Measurements from ENCODE around the gene KANSL1. TPM values are rescaled to one million over a fixed set of nuclear protein-coding genes. Genes with fewer than 3 reads are reported as not detected.

KANSL1 gene
- total RNA-seq, 2 experiments from 2014 or later = 46.8 to 64.5 TPM

GRCh38 chr17:46030752-46031151 lies 162.5 kb downstream of the KANSL1 start:
- Mint-ChIP-seq H3K27me3 (no peaks in the 10 kb centered on the region), H3K4me1 (peaks cover 11% of the 10 kb centered on the region), H3K4me3 (no peak overlapping the region), H3K36me3 (ENCODE audit: low read depth) (peaks cover 47% of the 10 kb centered on the region), H3K9me3 (ENCODE audit: low read depth) (no peaks in the 10 kb centered on the region), H3K27ac (peak overlapping the region; percentile 59)
- no peak for ATAC-seq
- ChIA-PET CTCF (interaction anchor here (1.0 kb wide), 1 partner anchor 13 kb away, joined by 7 read pairs; no protein-coding TSS in a partner anchor), POLR2A (no interaction called here)
- intact Hi-C loops (cut with DNase I, micrococcal nuclease) = no loop called here
- DNase-seq = no peak

- ChIA-PET POLR2A (no interaction called here), CTCF (interaction anchor here (0.7 to 2.0 kb wide), 5 partner anchors 9 to 184 kb away, joined by 3 to 10 read pairs (median 3); no protein-coding TSS in a partner anchor)
- Mint-ChIP-seq H3K4me1 (peaks cover 4% of the 10 kb centered on the region), H3K4me3 (no peak overlapping the region), H3K9me3 (ENCODE audit: low read depth) (no peaks in the 10 kb centered on the region), H3K36me3 (ENCODE audit: low read depth) (peaks cover 38% of the 10 kb centered on the region), H3K27ac (peak overlapping the region; percentile 74), H3K27me3 (no peaks in the 10 kb centered on the region)
- ATAC-seq = no peak
- intact Hi-C loops (cut with DNase I, micrococcal nuclease) = no loop called here
- no peak for DNase-seq
These were observed 163.6 kb downstream of the KANSL1 start for GRCh38 chr17:46029627-46030026.

DNA sequence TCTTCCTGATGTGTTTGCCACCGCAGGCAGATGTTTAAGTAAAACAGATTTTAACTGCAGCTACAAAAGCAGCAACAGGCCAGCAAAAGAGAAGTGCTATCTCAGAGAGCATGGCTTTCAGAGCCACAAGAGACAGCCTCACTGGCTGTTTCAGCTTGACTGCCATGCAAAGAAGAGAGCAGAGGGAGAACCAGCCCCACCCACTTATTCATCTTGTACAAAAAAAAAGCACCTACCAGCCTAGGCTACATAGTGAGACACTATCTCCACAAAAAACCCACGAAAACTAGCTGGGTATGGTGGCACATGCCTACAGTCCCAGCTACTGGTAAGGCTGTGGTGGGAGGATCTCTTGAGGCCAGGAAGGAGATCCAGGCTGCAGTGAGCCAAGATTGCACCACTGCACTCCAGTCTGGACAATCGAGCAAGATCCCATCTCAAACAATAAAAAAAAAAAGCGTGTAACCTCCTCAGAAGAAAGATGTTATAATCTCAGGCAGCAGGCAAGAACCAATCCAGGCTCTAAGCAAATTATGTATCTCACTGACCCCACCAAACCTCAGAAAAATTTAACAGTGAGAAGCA lies 164.2 kb downstream of the KANSL1 start:
- POLR2A ChIA-PET = no interaction called here

DNA sequence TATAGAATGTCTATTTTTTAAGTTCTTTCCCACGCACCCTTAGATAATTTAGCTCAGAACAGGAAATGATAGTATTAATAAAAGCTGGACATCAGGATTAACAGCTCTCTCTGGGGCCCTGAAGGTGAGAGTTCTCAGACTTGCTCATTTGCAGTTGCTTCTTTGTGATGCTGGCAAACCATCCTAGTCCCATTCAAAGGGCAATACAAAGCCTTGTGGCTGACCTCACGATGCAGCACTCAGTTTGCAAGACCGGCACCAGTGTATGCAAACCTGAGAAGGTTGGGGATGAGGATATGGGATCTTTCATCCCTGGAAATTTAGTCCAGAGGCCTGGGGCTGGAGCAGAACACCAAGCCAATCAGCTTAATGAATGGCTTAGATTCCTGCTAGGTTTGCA lies 164.9 kb downstream of the KANSL1 start:
- POLR2A ChIA-PET = no interaction called here

More for the DNA sequence above, 164.2 kb downstream of the KANSL1 start:
- intact Hi-C loops (cut with DNase I, micrococcal nuclease) = no loop called here
- CTCF ChIA-PET = interaction anchor here (0.7 to 2.0 kb wide), 5 partner anchors 8 to 184 kb away, joined by 3 to 10 read pairs (median 3); no protein-coding TSS in a partner anchor
- ATAC-seq (peak; percentile 39), DNase-seq (no peak)
- H3K9me3 Mint-ChIP-seq (ENCODE audit: low read depth) = no peaks in the 10 kb centered on the region
- H3K4me1 Mint-ChIP-seq = peaks cover 4% of the 10 kb centered on the region
- H3K27ac Mint-ChIP-seq = peak overlapping the region; percentile 74
- no peak overlapping the region for H3K4me3 Mint-ChIP-seq
- no peaks in the 10 kb centered on the region for H3K27me3 Mint-ChIP-seq
- H3K36me3 Mint-ChIP-seq (ENCODE audit: low read depth) = peaks cover 34% of the 10 kb centered on the region

DNA sequence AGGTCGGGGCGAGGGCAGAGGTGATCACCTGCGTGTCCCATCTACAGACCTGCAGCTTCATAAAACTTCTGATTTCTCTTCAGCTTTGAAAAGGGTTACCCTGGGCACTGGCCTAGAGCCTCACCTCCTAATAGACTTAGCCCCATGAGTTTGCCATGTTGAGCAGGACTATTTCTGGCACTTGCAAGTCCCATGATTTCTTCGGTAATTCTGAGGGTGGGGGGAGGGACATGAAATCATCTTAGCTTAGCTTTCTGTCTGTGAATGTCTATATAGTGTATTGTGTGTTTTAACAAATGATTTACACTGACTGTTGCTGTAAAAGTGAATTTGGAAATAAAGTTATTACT lies 165.3 kb downstream of the KANSL1 start:
- H3K4me3 Mint-ChIP-seq = no peak overlapping the region
- DNase-seq (no peak), ATAC-seq (no peak)
- peaks cover 31% of the 10 kb centered on the region for H3K36me3 Mint-ChIP-seq (ENCODE audit: low read depth)
- no peaks in the 10 kb centered on the region for H3K27me3 Mint-ChIP-seq
- POLR2A ChIA-PET = no interaction called here
- H3K9me3 Mint-ChIP-seq (ENCODE audit: low read depth) = no peaks in the 10 kb centered on the region
- CTCF ChIA-PET = interaction anchor here (0.7 to 2.0 kb wide), 2 partner anchors 16 to 185 kb away, joined by 3 to 10 read pairs; no protein-coding TSS in a partner anchor
- peaks cover 4% of the 10 kb centered on the region for H3K4me1 Mint-ChIP-seq
- intact Hi-C loops (cut with DNase I, micrococcal nuclease) = loop anchor here in 1 of 2 experiments (2.0 kb wide), 1 partner anchor 79 kb away; no protein-coding TSS in a partner anchor
- peak overlapping the region; percentile 32 for H3K27ac Mint-ChIP-seq

More for the DNA sequence above, 164.9 kb downstream of the KANSL1 start:
- intact Hi-C loops (cut with DNase I, micrococcal nuclease) = no loop called here
- Mint-ChIP-seq H3K4me1 (peaks cover 4% of the 10 kb centered on the region), H3K27me3 (no peaks in the 10 kb centered on the region), H3K9me3 (ENCODE audit: low read depth) (no peaks in the 10 kb centered on the region), H3K36me3 (ENCODE audit: low read depth) (peaks cover 33% of the 10 kb centered on the region), H3K4me3 (no peak overlapping the region), H3K27ac (no peak overlapping the region)
- ATAC-seq = no peak
- DNase-seq = no peak
- CTCF ChIA-PET = interaction anchor here (0.7 to 2.0 kb wide), 2 partner anchors 16 to 184 kb away, joined by 3 to 10 read pairs; no protein-coding TSS in a partner anchor

DNA sequence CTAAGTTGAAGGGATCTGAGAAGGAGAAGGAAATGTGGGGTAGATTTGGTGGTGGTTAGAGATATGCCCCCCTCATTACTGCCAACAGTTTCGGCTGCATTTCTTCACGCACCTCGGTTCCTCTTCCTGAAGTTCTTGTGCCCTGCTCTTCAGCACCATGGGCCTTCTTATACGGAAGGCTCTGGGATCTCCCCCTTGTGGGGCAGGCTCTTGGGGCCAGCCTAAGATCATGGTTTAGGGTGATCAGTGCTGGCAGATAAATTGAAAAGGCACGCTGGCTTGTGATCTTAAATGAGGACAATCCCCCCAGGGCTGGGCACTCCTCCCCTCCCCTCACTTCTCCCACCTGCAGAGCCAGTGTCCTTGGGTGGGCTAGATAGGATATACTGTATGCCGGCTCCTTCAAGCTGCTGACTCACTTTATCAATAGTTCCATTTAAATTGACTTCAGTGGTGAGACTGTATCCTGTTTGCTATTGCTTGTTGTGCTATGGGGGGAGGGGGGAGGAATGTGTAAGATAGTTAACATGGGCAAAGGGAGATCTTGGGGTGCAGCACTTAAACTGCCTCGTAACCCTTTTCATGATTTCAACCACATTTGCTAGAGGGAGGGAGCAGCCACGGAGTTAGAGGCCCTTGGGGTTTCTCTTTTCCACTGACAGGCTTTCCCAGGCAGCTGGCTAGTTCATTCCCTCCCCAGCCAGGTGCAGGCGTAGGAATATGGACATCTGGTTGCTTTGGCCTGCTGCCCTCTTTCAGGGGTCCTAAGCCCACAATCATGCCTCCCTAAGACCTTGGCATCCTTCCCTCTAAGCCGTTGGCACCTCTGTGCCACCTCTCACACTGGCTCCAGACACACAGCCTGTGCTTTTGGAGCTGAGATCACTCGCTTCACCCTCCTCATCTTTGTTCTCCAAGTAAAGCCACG lies 165.9 kb downstream of the KANSL1 start:
- POLR2A ChIA-PET = no interaction called here
- no peaks in the 10 kb centered on the region for H3K9me3 Mint-ChIP-seq (ENCODE audit: low read depth)
- peak overlapping the region; percentile 32 for H3K27ac Mint-ChIP-seq

DNA sequence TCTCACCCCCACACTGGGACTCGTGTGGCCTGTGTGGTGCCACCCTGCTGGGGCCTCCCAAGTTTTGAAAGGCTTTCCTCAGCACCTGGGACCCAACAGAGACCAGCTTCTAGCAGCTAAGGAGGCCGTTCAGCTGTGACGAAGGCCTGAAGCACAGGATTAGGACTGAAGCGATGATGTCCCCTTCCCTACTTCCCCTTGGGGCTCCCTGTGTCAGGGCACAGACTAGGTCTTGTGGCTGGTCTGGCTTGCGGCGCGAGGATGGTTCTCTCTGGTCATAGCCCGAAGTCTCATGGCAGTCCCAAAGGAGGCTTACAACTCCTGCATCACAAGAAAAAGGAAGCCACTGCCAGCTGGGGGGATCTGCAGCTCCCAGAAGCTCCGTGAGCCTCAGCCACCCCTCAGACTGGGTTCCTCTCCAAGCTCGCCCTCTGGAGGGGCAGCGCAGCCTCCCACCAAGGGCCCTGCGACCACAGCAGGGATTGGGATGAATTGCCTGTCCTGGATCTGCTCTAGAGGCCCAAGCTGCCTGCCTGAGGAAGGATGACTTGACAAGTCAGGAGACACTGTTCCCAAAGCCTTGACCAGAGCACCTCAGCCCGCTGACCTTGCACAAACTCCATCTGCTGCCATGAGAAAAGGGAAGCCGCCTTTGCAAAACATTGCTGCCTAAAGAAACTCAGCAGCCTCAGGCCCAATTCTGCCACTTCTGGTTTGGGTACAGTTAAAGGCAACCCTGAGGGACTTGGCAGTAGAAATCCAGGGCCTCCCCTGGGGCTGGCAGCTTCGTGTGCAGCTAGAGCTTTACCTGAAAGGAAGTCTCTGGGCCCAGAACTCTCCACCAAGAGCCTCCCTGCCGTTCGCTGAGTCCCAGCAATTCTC lies 166.8 kb downstream of the KANSL1 start:
- Mint-ChIP-seq H3K4me1 (peaks cover 4% of the 10 kb centered on the region), H3K9me3 (ENCODE audit: low read depth) (no peaks in the 10 kb centered on the region), H3K27me3 (no peaks in the 10 kb centered on the region), H3K27ac (no peak overlapping the region), H3K36me3 (ENCODE audit: low read depth) (peaks cover 24% of the 10 kb centered on the region), H3K4me3 (no peak overlapping the region)
- CTCF ChIA-PET = interaction anchor here (1.0 kb wide), 1 partner anchor 24 kb away, joined by 3 read pairs; no protein-coding TSS in a partner anchor
- POLR2A ChIA-PET = no interaction called here
- DNase-seq = no peak
- intact Hi-C loops (cut with DNase I, micrococcal nuclease) = loop anchor here in 1 of 2 experiments (2.0 kb wide), 1 partner anchor 78 kb away; no protein-coding TSS in a partner anchor
- no peak for ATAC-seq

More for the DNA sequence above, 165.9 kb downstream of the KANSL1 start:
- Mint-ChIP-seq H3K36me3 (ENCODE audit: low read depth) (peaks cover 27% of the 10 kb centered on the region), H3K27me3 (no peaks in the 10 kb centered on the region), H3K4me3 (no peak overlapping the region), H3K4me1 (peaks cover 4% of the 10 kb centered on the region)
- CTCF ChIA-PET = interaction anchor here (1.0 kb wide), 1 partner anchor 25 kb away, joined by 3 read pairs; no protein-coding TSS in a partner anchor
- ATAC-seq (no peak), DNase-seq (no peak)
- intact Hi-C loops (cut with DNase I, micrococcal nuclease) = loop anchor here in 1 of 2 experiments (2.0 kb wide), 1 partner anchor 79 kb away; no protein-coding TSS in a partner anchor

DNA sequence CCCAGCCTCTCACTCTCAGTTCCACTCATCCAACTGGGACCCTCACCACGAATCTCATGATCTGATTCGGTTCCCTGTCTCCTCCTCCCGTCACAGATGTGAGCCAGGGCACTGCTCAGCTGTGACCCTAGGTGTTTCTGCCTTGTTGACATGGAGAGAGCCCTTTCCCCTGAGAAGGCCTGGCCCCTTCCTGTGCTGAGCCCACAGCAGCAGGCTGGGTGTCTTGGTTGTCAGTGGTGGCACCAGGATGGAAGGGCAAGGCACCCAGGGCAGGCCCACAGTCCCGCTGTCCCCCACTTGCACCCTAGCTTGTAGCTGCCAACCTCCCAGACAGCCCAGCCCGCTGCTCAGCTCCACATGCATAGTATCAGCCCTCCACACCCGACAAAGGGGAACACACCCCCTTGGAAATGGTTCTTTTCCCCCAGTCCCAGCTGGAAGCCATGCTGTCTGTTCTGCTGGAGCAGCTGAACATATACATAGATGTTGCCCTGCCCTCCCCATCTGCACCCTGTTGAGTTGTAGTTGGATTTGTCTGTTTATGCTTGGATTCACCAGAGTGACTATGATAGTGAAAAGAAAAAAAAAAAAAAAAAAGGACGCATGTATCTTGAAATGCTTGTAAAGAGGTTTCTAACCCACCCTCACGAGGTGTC lies 167.6 kb downstream of the KANSL1 start:
- no peaks in the 10 kb centered on the region for H3K27me3 Mint-ChIP-seq

DNA sequence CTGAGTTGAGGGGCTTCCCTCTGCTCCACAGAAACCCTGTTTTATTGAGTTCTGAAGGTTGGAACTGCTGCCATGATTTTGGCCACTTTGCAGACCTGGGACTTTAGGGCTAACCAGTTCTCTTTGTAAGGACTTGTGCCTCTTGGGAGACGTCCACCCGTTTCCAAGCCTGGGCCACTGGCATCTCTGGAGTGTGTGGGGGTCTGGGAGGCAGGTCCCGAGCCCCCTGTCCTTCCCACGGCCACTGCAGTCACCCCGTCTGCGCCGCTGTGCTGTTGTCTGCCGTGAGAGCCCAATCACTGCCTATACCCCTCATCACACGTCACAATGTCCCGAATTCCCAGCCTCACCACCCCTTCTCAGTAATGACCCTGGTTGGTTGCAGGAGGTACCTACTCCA lies 168.2 kb downstream of the KANSL1 start:
- no peaks in the 10 kb centered on the region for H3K9me3 Mint-ChIP-seq (ENCODE audit: low read depth)
- H3K4me3 Mint-ChIP-seq = no peak overlapping the region
- intact Hi-C loops (cut with DNase I, micrococcal nuclease) = no loop called here
- CTCF ChIA-PET = no interaction called here
- POLR2A ChIA-PET = no interaction called here
- ATAC-seq (no peak), DNase-seq (no peak)
- peaks cover 13% of the 10 kb centered on the region for H3K4me1 Mint-ChIP-seq
- H3K36me3 Mint-ChIP-seq (ENCODE audit: low read depth) = peaks cover 12% of the 10 kb centered on the region
- no peaks in the 10 kb centered on the region for H3K27me3 Mint-ChIP-seq
- H3K27ac Mint-ChIP-seq = no peak overlapping the region

More for the DNA sequence above, 167.6 kb downstream of the KANSL1 start:
- intact Hi-C loops (cut with DNase I, micrococcal nuclease) = loop anchor here in 1 of 2 experiments (2.0 kb wide), 1 partner anchor 77 kb away; no protein-coding TSS in a partner anchor
- Mint-ChIP-seq H3K4me3 (no peak overlapping the region), H3K4me1 (peaks cover 7% of the 10 kb centered on the region), H3K36me3 (ENCODE audit: low read depth) (peaks cover 17% of the 10 kb centered on the region), H3K27ac (peak overlapping the region; percentile 47), H3K9me3 (ENCODE audit: low read depth) (no peaks in the 10 kb centered on the region)
- DNase-seq = no peak
- ATAC-seq = no peak
- ChIA-PET POLR2A (no interaction called here), CTCF (no interaction called here)

- intact Hi-C loops (cut with DNase I, micrococcal nuclease) = no loop called here
- Mint-ChIP-seq H3K9me3 (ENCODE audit: low read depth) (no peaks in the 10 kb centered on the region), H3K4me1 (peaks cover 15% of the 10 kb centered on the region), H3K4me3 (no peak overlapping the region), H3K36me3 (ENCODE audit: low read depth) (peaks cover 9% of the 10 kb centered on the region), H3K27ac (no peak overlapping the region), H3K27me3 (no peaks in the 10 kb centered on the region)
- ChIA-PET CTCF (interaction anchor here (0.7 kb wide), 1 partner anchor 151 kb away, joined by 3 read pairs; no protein-coding TSS in a partner anchor), POLR2A (no interaction called here)
- ATAC-seq (no peak), DNase-seq (no peak)
These were observed 168.6 kb downstream of the KANSL1 start for GRCh38 chr17:46024590-46024989.

Measured in activated CD4-positive, alpha-beta T cell treated with anti-CD3 and anti-CD28 coated beads for 36 hours (primary cell).